Middle frontal gyrus (tissue), 1 donor: Measurements from ENCODE around the gene ABR.
"Not testable (repeated sequence)": the region's sequence is repeated elsewhere in the genome, so short reads cannot be mapped to it uniquely, and the experiment has no call there.

ENCODE experiments used
- DNase-seq: peaks from one replicate; pipeline ENCODE4 v3.0.0-alpha.2; 2015; ENCODE audit warnings: low spot score; ENCODE audit errors: extremely low spot score

Gene ABR

GRCh38 chr17:987931-988330 lies 191.8 kb downstream of the ABR start:
- no peak for DNase-seq

- DNase-seq: no peak
Observed at GRCh38 chr17:986322-986929, 193.4 kb downstream of the ABR start.

GRCh38 chr17:983921-984320 lies 195.9 kb downstream of the ABR start:
- DNase-seq: no peak

DNA sequence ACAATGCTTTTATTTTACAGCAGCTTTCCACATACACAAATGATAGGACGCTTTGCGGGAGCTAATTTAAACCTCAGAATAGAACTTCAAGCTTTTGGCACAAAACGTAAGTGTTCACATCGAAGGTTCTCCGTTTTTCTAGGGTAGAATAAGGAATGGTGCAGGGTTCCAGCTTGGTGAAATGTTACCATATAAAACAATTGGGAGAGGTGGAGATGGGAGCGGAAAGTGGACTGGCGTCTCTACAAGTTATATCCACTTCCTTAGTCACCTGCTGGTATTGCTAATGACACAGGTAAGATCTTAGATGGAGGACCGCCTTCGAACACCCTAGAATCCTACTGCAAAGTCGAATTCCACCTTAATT lies 198.5 kb downstream of the ABR start:
- DNase-seq: no peak

DNA sequence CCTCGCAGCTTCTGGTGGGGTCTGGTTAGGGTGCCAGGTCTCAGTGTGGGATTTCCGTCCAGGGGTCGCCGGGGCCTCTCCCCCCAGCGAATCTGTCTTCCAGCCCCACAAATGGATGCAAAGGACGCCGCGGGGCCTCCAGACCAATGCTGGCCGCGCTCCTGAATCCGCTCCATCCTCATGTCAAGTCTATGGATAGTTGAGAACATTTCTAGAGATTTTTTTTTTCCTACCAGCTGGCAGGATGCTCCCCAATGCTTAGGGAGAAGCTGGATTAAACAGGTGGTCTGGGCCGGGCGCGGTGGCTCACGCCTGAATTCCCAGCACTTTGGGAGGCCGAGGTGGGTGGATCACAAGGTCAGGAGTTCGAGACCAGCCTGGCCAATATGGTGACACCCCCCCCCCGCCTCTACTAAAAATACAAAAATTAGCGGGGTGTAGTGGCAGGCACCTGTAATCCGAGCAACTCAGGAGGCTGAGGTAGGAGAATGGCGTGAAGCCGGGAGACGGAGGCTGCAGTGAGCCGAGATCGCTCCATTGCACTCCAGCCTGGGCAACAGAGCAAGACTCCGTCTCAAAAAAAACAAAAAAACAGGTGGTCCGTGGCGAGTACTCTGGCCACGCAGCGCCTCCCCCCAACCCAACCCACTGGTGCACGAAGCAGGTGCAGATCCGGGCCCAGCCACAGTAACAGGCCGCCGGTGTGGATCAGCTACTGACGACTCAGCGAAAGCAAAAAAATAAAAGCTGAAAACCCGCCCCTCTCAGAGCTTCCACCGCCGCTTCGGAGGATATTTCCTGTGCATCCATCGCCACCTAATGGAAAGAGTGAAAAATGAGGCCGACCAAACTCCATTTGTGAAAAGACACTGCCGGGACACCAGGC lies 199.1 kb downstream of the ABR start:
- DNase-seq: peak; percentile 86

DNA sequence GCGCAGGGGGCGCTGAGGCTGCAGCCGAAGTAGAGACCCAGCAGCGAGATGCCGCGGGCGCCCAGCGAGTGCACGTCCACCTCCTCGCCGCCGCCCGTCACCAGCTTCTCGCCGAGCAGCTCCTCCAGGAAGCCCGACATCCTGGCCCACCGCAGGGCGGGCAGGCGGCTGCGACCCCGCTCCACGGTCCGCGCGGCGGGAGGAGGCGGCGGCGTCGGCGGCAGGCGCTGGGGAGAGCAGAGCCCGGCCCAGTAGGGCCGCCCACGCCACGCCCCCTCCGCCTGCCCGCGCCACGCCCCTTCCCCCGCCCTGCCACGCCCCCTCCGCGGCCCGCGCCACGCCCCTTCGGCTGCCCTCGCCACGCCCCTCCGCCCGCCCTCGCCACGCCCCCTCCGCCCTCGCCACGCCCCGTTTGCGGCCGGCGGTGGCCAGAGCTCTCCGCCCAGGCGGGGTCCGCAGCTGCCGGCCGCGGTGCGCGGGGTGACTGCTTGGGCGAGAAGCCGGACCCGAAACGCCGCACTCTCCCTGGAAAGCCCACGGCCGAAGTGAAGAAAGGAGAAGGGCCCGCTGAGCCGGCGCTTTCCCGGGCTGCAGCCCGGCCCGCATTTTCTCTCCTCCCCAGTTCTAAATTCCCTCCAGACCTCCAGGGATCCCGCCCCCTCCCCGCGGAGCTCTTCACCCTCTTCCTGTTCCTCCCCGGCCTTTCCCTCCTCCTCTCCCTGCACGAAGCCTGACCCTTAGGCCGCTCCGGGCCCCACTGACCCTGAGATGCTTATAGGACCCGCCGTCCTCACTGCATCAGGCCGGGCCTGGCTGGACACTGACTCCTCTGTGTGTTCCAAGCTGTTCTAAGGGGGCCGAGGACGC lies 200.0 kb downstream of the ABR start, which contains the start of gene NXN:
Gene NXN, minus strand, starts transcription at position 238 of the 867 bp plus-strand sequence.
- DNase-seq: no peak

DNA sequence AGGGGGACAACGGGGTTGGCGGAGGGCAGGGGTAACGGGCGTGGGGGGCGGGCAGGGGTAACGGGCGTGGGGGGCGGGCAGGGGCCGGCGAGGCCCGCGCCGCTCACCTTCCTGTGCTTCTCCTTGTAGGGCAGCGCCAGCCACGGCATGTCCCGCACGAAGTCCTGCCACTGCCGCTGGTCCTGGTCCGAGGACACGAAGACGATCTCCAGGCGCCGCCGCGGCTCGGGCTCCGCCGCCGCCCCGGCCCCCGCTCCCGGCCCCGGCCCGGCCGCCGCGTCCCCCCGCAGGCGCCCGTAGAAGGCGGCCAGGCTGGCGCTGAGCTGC lies 200.6 kb downstream of the ABR start:
- DNase-seq: no peak

DNA sequence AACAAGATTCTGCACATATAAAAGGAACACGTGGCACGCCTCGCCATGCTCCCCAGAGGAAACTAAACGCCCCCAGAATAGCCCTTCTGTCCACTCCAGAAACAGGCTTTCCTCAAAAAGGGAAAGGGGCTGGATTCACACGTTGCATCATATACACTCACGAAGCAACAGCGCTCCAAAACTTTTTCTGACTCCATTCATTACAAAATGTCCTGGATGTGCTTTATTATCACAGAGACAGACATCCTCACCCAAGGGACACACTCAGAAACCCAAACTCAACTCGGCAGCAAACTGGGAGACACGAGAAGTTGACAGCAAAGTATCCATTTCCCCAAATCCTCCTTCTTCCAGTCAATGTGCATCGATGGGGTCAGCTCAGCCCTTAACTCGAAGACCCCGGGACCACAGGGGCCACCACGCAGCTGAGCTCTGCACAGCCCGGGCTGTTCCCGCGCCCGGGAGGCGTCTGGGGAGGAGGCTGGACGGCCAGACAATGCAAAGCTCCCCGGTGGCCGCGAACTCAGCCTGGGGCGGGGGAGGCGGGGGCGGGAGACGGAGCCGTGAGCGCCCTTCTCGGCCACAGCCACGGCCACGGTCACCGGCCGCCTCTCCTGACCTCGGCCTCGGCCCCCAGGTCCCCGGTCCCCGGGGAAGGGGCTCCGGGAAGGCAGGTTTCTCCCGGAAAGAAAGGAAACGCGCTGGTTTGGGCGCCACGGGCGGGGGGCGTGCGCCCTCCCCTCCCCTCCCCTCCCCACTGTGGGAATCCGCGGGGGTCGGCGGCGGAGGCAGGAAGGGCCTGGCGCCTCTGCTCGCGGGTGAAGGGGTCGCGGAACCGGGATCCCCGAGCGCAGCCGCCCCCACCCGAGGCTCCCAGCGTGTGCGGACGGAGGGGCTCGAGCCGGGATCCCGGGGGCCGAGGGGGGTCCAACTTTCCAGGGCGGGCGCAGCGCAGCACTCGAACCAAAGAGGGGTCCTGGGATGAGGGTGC lies 201.4 kb downstream of the ABR start:
- DNase-seq: no peak

- DNase-seq: no peak
Observed at GRCh38 chr17:977166-977565, 202.6 kb downstream of the ABR start.

DNA sequence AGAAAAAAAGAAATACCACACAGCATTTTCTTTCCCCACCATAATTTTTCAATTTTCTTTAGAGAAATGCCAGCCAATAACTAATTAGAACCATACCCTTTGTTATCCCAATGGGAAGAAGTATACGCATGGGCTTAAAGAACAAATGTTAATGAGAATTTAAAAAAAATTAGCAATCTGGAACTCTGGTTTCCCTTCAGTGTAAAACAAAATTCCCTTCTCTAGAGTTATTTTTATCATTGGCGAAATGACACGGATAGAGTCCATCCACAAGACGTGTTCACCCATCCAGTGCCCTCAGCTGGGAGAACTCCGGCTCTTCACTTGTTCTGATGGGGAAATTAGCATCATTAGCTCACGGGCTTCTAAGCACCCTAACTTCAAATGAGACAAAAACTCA lies 203.5 kb downstream of the ABR start:
- no peak for DNase-seq

GRCh38 chr17:975371-975915 lies 204.3 kb downstream of the ABR start:
- DNase-seq: no peak

DNA sequence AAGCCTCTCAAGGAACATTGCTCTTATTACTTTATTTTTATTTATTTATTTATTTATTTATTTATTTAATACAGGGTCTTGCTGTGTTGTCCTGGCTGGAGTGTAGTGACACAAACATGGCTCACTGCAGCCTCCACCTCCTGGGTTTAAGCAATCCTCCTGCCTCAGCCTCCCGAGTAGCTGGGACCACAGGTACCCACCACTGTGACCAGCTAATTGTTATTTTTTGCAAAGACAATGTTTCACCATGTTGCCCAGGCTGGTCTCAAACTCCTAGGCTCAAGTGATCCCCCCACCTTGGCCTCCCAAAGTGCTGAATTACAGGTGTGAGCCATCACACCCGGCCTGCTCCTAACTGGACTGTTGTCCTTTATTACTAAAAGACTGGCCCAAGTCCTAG lies 205.0 kb downstream of the ABR start:
- not testable (repeated sequence) for DNase-seq

- no peak for DNase-seq
Observed at GRCh38 chr17:973053-973452, 206.7 kb downstream of the ABR start.

DNA sequence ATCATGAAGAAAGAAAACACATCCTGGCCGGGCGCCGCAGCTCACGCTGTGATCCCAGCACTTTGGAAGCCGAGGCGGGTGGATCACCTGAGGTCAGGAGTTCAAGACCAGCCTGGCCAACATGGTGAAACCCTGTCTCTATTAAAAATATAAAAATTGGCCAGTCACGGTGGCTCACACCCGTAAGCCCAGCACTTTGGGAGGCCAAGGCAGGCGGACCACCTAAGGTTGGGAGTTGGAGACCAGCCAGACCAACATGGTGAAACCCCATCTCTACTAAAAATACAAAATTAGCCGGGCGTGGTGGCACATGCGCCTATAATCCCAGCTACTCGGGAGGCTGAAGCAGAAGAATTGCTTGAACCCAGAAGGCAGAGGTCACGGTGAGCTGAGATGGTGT lies 207.9 kb downstream of the ABR start:
- DNase-seq: not testable (repeated sequence)

GRCh38 chr17:970364-970763 lies 209.4 kb downstream of the ABR start:
- DNase-seq: no peak

- no peak for DNase-seq
Observed at GRCh38 chr17:969811-970355, 209.9 kb downstream of the ABR start.

DNA sequence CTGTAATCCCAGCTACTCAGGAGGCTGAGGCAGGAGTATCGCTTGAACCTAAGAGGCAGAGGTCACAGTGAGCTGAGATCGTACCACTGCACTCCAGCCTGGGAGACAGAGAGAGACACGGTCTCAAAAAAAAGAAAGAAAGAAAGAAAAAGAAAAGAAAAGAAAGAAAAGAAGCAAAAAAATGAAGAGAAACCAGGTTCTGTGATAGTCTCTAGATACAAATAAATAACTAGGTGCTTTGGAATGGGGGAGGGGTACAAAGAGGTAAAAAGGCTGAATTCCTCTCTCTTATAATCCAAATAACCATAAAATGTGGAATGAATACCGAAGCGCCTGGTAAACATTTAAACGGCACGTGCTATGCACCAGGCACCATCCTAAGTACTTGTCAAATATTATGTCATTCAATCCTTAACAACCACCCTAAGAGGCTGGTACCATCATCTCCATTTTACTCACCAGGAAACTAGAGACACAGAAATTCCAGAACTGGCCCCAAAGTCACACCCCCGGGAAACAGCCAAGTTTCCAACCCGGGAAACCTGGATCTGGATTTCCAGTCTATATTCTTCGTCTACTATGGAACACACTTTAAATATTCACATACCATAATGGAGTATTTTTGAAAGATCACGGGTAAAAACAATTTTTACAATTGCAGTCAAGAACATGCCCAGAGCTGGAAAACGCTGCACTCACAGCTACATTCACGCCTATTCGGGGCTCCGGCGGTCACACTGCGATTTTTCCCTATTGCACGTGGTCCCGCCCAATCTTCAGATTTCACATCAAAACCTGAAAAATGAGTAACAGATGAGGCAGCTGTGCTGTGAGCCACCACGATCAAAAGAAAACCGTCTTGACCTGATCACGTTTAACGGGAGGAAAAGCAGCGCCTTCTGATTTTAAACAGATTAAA lies 210.7 kb downstream of the ABR start:
- DNase-seq: no peak

DNA sequence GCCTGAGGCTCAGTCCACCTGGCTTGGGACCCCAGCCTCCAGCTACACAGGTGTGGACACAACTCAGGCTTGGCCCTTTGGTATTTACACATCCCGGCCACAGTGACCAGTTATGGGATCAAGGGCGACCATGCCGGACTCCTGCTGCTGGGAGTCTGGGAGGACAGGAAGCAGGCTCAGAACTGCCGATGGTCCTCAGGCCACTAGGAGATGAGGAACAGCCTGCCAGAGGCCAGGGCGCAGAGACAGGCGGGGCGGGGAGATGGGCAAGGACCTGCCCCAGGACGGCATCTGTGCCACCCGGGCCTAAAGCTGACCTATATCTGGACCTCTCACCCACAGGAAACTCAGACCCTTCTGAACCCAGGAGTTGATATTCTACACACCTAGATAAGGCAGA lies 212.7 kb downstream of the ABR start:
- DNase-seq: no peak

DNA sequence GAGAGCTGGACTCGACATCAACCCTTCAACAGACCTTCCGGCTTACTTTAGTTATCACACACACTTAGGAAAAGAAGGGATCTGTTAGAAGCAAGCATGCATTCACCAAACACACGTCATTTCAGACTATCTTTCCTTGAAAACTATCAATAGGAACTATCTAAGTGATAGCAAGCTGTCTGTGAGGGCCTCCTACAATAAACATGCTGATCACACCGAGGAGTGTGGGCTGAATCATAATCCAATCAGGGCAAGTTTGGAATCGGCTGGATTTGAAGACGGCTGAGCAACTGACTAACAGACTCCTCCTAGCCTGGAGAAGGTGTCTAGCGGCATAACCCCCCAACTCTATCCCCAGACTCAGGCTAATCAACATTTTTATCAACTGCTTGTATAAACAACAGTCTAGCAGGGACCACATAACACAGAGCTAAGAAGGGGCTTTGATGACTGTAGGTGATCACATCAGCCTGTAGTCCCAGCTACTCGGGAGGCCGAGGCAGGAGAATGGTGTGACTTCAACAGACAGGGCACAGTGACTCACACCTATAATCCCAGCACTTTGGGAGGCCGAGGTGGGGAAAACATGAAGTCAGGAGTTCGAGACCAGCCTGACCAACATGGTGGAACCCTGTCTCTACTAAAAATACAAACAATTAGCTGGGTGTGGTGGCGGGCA lies 214.3 kb downstream of the ABR start:
- DNase-seq: no peak
